ENCODE data around the gene CAMTA1.

The CAMTA1 gene

DNA sequence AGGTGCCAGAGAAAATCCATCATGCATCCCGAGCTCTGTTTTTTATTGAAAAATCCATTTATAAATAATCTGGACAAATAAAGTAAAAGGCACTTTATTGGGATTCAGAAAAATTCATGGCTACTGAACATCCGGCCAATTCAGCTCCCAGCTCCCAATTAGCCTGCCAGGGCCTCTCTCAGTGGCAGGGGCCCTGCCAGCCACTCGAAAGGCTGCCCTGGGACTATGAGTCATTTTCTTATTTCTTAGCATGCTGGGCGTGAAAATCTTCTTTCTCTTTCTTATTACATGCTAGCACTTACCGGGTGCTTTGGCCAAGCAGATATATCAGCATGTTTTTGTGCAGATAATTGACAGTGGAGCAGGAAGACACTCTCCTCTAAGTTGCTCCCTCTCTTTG lies 283.3 kb downstream of the CAMTA1 start:
- no peak for DNase-seq (ENCODE audit: low read depth in 1 of 2, low spot score in 1 of 2)

DNA sequence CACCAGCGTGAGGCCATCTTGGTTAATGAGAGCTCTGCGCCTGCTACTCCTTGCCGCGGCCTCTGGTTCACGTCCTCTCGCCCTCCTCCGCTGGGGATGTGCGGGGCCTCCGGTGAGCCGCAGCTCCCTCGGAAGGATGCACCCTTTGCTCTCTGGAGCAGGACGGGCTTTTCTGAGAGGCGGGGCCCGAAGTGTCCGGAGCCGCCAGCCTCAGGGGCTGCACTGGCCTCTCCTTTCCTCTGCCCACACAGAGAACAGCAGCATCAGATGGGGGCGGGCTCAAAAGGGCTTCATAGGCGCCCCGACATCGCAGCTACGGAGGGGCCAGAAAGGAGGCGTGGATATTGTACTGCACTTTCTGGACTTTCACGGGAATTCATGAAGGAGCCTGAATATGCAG lies 284.7 kb downstream of the CAMTA1 start:
- no peak for DNase-seq (ENCODE audit: low read depth in 1 of 2, low spot score in 1 of 2)

DNA sequence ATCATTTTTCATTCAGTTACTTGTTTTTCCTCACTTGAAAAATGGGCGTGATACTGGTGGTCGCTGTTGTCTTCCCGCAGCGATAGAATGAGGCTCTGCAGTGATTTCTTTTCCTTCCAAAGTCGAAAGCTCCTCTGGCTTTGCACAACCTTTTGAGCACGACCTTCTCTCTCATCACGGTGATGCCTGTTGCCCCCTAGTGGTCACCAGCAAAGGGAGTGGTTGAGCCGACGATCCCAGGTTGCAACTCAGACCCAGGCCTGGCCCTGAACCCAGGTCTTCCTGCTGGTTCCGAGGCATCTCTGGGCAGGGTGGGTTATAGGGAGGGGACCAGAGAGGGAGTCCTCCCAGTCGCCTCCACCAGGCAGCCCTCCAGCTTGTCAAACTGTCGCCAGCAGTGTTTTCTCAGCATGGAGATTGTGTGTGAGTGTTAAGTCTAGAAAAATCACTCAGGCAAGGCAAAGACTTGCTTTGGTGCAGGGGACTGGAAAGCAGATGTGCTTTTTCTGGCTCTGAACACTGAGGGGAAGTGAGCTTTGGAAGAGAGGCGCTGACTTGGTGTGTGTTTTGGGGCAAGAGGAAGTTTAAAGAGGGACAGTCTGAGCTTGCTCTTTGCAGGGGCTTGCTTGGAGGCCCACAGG lies 285.3 kb downstream of the CAMTA1 start:
- DNase-seq (ENCODE audit: low read depth in 1 of 2, low spot score in 1 of 2), result peak; percentile 14 to 37

DNA sequence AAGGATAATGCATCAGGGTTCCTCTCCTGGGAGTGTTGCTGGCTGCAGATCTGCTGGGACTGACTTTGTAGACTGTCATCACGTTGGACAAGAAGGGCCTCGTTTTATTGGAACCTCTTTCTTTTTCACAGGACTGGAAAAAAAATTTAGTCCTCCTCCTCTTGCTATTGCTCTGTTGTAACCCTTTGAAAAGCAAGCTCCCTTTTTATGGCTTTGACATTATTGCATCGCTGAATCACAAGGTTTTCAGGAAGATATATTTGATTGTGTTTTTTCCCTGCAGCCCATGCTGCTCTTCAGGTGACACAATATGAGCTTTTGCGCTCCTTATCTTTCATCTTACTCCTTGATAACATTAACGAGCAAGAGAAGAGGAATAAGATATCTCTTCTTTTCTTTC lies 290.9 kb downstream of the CAMTA1 start:
- DNase-seq (ENCODE audit: low read depth in 1 of 2, low spot score in 1 of 2), result no peak

DNA sequence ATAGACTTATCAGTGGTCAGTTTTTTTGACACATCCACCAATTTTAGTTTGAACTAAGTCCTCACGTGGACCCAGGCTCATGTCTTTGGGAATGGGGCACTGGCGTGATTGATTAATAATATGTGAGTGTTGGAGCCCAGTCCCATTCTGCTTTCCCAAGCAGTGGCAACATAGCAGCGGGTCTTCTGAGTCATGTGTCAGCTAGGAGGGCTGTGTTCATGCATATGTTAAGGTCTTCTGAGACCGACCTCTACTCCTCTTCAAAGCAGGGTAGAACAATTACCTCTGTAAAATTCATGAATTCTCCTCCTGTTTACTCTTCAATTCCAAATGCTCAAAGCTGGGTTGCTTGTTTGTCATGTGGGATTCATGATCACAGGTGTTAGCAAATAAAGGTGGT lies 291.3 kb downstream of the CAMTA1 start:
- DNase-seq (ENCODE audit: low read depth in 1 of 2, low spot score in 1 of 2), result no peak

DNA sequence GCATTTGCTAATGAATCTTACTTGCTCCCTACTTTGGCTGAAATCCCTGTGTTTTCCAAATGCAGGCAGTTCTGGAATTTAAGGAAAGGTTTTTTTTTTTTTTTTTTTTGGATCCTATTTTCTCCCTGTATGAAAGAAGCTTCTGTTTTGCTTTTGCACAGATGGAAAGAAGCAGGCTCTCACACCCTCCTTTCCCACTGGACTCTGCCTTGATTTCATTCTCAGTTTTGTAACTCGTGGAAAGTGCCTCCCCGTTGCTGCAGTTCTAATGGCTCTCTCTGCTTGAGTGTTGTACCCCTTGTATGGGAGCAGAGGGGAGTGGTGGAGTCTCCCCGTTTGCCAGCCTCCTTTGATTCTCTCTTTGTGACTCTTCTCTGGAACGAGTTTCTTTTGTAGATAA lies 291.9 kb downstream of the CAMTA1 start:
- DNase-seq (ENCODE audit: low read depth in 1 of 2, low spot score in 1 of 2), result no peak

DNA sequence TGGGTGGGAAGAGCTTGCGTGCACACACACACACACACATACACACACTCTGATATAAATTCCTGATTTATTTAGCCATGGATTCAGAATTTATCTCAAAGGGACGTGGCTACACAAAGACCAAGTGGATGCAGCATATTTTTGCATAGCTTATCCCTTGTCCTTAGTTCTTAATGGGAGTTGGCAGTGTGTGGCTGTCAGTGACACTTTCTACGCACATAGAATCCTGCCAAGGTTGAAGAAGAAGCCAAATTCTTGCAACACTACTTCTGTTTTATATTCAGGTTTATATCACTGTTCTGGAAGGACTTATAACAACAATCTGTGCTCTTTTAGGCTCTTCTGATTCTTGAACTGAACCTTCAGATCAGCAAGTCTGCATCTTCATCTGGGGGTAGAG lies 292.7 kb downstream of the CAMTA1 start:
- DNase-seq (ENCODE audit: low read depth in 1 of 2, low spot score in 1 of 2), result no peak

DNA sequence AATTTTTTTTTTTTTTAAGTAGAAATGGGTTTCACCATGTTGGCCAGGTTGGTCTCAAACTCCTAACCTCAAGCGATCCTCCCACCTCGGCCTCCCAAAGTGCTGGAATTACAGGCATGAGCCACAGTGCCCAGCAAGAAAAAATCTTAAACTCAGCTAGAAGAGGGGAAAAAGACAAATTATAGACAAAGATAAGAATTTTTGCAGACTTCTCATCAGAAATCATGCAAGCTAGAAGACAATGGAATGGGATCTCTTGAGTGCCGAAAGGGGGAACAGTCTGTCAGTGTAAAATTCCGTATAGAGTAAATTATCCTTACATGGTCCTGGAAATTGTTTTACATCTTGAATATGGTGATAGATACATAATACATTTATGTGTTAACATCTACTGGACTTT lies 294.4 kb downstream of the CAMTA1 start:
- DNase-seq (ENCODE audit: low read depth in 1 of 2, low spot score in 1 of 2), result no peak

DNA sequence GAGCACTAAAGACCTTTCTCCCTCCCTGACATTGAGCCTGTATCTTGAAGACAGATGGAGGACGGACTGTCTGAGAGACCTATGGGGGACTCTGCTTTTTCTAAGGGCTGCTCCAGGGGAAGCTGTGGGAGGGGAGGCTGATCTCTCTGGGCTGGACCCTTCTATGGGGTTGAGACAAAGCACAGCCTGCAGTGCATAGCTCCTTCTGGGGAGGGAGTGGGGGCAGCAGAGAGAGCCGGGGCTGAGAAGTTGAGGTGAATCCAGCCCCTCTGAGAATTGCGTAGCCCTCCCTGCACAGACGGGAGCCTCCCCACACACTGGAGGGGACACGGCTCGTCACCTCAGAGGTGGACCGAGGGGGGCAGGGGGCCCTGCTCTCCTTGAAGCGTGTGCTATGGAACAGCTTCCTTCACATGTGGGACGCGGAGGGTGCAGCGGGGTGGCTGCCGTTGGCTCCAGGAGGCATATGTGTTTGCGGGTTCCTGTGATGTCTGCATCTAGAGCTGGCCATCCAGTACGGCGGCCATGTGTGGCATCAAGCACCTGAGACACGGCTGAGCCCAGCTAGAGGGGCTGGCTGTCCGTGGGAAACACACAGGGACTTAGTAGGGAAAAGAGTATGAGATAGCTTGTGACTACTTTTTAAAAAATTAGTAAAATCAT lies 299.1 kb downstream of the CAMTA1 start:
- no peak for DNase-seq (ENCODE audit: low read depth in 1 of 2, low spot score in 1 of 2)

DNA sequence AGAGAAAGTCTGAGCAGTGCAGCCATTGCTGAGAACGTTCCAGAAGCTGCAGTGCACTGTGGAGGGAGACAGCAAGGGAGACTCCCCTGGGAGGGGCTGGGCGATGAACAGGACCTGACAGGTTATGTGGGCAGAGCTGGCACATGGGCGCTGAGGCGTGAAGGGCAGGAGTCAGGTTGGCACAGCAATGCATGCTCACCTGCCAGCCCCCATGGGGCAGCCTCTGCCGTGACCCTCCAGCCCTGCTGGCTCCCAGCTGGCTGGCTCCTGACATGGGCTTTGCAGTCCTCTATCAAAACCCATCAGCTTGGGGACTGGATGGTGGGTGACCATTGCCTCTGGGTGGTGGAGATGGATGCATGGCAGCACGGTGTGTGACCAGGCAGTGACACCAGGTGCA lies 300.3 kb downstream of the CAMTA1 start:
- DNase-seq (ENCODE audit: low read depth in 1 of 2, low spot score in 1 of 2), result no peak

DNA sequence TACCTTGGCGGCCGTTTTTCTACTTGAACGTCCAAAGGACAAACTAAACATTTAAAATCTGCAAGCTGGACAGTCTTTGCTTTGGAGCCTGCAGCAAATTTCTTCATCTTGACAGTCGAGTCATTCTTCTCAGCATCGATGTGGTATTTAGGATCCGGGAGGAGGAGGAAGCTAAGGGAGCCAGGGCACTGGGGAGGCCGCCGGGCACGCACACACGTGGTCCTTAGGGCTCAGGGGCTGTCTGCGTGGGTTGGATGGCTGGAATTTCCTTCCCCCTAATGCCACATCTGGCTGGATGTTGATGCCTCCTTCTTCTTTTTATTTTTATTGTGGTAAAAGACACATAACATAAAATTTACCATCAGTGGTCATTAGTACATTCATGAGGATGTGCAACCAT lies 300.9 kb downstream of the CAMTA1 start:
- no peak for DNase-seq (ENCODE audit: low read depth in 1 of 2, low spot score in 1 of 2)

DNA sequence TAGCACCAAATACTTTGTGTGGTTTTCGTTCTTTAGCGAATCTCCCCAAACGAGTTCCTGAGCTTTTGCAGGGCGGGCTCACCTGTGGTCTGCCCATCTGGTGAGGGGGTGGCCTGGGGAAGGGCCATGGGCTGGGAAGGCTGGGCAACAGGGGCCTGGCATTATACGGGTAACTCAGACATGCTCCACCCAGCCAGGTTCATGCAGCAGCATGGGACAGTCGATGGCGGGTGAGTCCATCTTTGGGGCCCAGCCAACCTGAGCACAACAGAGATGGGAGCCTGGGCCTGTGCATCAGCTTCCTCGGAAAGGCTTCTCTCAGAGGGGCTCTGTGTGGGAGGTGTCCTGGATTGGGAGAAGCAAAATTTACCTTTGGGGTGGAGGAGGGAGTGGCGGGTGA lies 302.6 kb downstream of the CAMTA1 start:
- DNase-seq (ENCODE audit: low read depth in 1 of 2, low spot score in 1 of 2), result no peak

DNA sequence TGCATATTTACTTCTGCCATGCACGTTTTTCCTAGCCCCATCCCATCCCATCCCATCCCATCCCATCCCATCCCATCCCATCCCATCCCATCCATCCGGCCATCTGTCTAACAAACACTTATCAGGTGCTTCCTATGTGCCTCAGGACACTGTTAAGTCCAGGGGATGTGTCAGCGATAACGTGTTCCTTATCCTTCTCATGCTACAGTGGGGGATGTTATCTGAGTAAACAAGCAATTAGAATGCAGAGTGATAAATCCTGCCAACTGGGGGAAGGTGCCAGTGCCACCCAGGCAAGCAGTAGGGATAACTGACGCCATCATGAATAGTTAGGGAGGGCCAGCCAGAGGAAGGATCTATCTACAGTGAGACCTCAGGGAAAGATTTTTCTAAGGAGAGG lies 304.2 kb downstream of the CAMTA1 start:
- DNase-seq (ENCODE audit: low read depth in 1 of 2, low spot score in 1 of 2), result no peak

DNA sequence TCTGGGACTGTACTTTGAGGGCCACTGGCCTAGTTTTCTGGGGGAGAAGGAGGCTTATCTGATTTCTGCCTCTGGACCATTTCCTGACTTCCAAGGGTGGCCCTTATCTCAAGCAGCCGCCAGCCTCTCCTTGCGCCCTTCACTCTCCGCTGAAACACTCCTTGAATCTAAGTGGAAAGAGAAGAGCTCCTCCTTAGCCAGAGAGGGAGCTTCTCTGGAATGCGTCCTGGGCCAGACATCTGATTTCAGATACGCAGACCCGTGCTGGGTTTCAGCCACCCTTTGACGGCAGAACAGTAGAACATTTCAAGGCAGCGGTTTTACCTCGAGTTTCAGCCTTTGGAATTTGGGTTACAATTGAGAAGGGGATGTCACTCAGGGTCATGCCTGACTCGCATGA lies 308.0 kb downstream of the CAMTA1 start:
- no peak for DNase-seq (ENCODE audit: low read depth in 1 of 2, low spot score in 1 of 2)

DNA sequence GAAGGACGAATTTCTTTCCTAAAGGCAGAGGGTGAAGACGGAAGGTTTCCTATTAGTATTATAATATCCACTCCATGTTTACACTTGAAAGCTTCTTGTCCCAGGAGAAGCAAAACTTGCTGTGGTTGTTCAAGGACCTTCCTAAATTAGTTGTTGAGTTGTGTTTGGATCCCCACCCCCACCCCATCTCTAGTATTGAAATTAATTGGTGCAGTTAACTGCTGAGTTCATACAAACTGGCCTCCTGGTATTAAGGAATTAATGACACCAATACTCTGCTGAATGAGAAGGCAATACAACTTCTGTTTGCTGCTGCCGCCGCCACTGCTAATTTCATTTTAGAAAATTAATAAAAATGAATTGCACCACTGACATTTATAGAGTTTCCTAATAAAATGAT lies 308.8 kb downstream of the CAMTA1 start:
- no peak for DNase-seq (ENCODE audit: low read depth in 1 of 2, low spot score in 1 of 2)

DNA sequence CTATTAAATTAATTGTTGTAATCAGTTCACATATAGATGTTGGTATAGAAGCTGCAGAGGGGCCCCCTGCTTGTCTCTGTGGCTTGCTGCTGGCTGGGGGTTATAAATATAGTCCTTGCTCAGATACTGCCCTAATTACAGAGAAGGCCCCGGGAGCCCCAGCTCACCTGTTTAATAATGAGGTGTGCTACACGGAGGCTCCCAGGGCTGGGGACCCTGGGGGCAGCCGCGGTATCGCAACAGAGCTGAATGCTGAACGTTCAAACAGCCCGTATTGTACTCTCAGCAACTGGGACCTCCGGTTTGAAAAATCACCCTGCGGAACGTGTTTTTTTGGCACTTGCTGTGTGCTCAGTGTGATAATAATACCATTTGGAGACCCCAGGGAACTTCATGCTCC lies 309.3 kb downstream of the CAMTA1 start:
- DNase-seq (ENCODE audit: low read depth in 1 of 2, low spot score in 1 of 2), result no peak

DNA sequence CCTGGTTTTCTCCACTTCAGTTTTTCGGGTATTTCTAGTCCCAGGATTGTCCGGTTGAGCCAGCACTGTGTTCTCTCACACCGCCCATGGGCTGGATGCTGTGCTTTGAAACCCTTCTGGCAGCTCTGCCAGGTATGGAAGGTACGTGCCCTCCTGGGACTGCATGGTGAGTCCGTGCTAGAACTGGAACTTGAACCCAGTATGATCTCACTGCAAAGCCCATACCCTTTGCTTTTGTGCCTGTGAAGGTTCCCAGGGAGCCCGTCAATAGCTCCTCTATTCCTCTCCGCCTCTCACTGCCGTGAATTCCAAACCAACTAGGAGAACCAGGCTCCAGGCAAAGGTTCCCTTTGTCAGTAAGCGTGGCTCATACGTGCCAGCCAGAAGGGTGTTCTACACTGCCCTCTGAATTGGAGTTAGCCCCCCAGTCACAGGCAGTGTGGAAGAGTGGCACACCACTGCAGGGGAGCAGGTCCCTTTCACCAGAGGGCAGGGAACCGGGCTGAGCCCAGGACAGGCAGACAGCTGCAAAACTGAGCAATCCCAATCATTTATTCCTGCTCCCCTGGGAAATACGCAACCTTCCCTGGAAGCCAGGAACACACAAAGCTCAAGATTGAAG lies 310.2 kb downstream of the CAMTA1 start:
- DNase-seq (ENCODE audit: low read depth in 1 of 2, low spot score in 1 of 2), result no peak

DNA sequence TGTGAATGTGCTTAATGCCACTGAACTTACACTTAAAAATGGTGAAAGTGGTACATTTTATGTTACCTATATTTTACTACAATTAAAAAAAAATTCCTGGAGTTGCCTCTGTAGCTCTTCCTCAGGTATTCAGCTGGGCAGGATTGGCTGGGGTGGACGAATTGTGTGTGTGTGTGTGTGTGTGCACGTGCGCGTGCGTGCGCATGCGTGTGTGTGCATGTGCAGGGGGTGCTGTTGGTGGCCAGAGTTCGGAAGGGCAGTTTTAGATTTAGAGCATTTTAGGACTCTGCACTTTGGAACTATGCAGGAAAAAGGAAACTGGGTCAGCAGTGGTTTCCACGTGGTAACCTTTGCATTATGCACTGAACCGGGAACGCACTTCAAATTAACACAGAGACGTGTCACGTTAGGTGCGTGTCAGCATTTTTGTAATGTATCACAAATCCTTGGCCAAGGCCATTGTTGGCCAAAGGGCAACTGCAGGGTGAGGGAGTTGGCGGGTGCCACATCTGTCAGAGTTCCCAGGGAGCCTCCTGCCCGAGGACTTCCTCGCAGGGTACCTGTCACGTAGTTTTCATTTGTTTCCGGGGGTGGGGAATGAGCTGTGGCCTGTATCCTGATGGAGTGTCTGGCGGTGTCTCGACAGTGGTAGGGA lies 312.8 kb downstream of the CAMTA1 start:
- no peak for DNase-seq (ENCODE audit: low read depth in 1 of 2, low spot score in 1 of 2)

DNA sequence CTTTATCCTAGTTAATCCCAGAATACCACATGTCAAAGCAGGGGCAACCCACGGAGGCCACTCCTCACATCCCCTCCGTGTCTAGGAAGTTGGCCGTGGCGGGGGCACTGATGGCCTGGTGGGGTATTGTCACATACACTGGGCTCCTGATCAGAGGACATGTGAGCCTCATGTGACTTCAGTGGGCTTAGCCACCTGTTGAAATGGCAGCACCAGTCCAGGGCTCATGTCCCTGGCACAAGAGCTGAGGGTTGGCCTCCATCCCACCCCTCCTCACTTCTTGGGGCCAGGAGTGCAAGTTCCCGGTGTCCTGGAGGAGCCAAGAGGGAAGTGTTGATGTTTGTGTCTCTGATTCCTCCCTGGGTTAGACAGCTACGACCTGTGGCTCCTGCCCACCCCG lies 313.4 kb downstream of the CAMTA1 start:
- DNase-seq (ENCODE audit: low read depth in 1 of 2, low spot score in 1 of 2), result no peak

DNA sequence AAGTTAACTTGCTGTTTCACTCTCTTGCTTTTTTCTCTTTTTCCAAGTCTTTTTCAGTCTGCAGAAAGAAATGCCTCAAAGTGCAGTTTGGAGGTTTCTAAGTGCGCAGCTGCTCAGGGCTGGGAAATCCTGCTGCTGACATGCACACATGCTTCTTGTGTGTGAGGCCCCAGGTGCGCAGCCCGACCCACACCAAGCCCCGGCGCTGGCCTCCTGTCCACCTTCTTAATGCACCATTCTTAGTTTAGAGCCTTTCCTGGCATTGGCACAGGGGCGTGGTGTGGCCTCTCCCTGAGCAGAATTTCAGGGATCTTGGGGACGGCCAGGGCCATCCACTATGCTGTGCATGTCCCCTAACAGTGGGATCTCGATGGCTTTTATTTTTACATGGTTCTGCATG lies 315.2 kb downstream of the CAMTA1 start:
- no peak for DNase-seq (ENCODE audit: low read depth in 1 of 2, low spot score in 1 of 2)

DNA sequence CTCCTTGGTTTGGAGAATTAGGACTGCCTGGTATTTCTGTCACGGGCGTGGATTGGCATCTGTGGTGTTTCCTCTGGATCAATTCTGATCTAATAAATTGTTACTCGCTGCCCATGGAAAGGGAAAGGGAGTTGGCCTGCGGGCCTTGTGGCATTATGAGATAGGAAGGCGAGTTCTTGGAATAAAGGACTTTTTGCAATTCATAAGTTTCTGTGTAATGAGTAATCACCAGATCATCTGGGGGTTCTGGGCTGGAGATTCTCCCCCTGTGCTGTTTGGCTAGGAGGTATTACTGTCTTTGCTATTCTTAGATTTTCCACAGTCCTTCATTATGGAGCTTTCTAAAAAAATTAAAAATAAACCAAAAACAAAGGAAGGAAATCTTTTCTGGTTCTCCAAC lies 315.9 kb downstream of the CAMTA1 start:
- no peak for DNase-seq (ENCODE audit: low read depth in 1 of 2, low spot score in 1 of 2)

DNA sequence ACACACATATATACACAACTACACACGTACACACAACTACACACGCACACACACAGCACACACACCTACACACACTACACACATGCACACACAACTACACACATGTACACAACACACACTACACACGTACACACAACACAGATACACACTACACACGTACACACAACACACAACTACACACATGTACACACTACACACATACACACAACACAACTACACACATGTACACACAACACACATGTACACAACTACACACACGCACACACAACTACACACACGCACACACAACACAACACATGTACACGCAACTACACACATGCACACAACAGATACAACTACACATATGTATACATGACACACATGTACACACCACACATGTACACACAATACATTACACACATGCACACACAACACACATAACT lies 318.1 kb downstream of the CAMTA1 start:
- no peak for DNase-seq (ENCODE audit: low read depth in 1 of 2, low spot score in 1 of 2)

Data from activated CD4-positive, alpha-beta T cell treated with anti-CD3 and anti-CD28 coated beads, Interleukin-2, amount 50 U/mL, for 24 hours (primary cell).